GM12864 (cell line): Measurements from ENCODE around the gene IGSF1.

Experiments used
- DNase-seq: peaks from one replicate; pipeline ENCODE4 v3.0.0-alpha.2; 2011; ENCODE audit warnings: low read depth
- H3K4me3 ChIP-seq: 2 replicates; pipeline ENCODE4 v1.5.1; 2011; ENCODE audit warnings: mild to moderate bottlenecking, low read depth, low read length, control low read depth
- CTCF ChIP-seq: IDR thresholded peaks from 2 replicates; pipeline ENCODE4 v1.5.1; 2011; ENCODE audit warnings: low read depth, mild to moderate bottlenecking, moderate library complexity, low read length, control low read depth, inconsistent platforms; ENCODE audit errors: missing control alignments

The IGSF1 gene

GRCh38 chrX:131316260-131316659 lies 27.2 kb upstream of the IGSF1 start:
- no peak for DNase-seq
- TF ChIP-seq CTCF: no peak
- no peak overlapping the region for H3K4me3 ChIP-seq

GRCh38 chrX:131308980-131309379 lies 19.9 kb upstream of the IGSF1 start:
- no peak for TF ChIP-seq CTCF
- no peak overlapping the region for H3K4me3 ChIP-seq
- no peak for DNase-seq

- DNase-seq: no peak
- no peak overlapping the region for H3K4me3 ChIP-seq
- no peak for TF ChIP-seq CTCF
These were observed 17.5 kb upstream of the IGSF1 start for GRCh38 chrX:131306601-131307000.

GRCh38 chrX:131305926-131306325 lies 16.8 kb upstream of the IGSF1 start:
- no peak for TF ChIP-seq CTCF
- no peak for DNase-seq
- no peak overlapping the region for H3K4me3 ChIP-seq

GRCh38 chrX:131302701-131303100 lies 13.6 kb upstream of the IGSF1 start:
- no peak for DNase-seq
- H3K4me3 ChIP-seq: no peak overlapping the region
- TF ChIP-seq CTCF: no peak

GRCh38 chrX:131301155-131301554 lies 12.0 kb upstream of the IGSF1 start:
- DNase-seq: no peak
- no peak overlapping the region for H3K4me3 ChIP-seq
- no peak for TF ChIP-seq CTCF

- DNase-seq: no peak
- TF ChIP-seq CTCF: no peak
- no peak overlapping the region for H3K4me3 ChIP-seq
These were observed 9.7 kb upstream of the IGSF1 start for GRCh38 chrX:131298846-131299245.
